HEK293 (cell line): ENCODE measurements around the gene STEAP2.
"Not testable (repeated sequence)": the region's sequence is repeated elsewhere in the genome, so short reads cannot be mapped to it uniquely, and the experiment has no call there.

Source experiments
- CTCF ChIA-PET: fragments of 350-600 bp; formaldehyde crosslinking; extraction: SDS; loops from one replicate; lab custom pipeline; 2021; ENCODE audit warnings: antibody characterized with exemption; lab: Yijun Ruan, JAX
- POLR2A ChIA-PET: fragments of 300-600 bp; formaldehyde crosslinking; extraction: SDS; loops from one replicate; lab custom pipeline; 2020; ENCODE audit warnings: antibody characterized with exemption, inconsistent platforms; lab: Yijun Ruan, JAX
- H3K27ac ChIP-seq: fragments of 200-500 bp; sonication (Bioruptor generic); 2 replicates; pipeline ENCODE4 v1.5.1; 2014; ENCODE audit warnings: low read depth, low read length, control low read depth, inconsistent platforms; ENCODE audit errors: extremely low read depth
- H3K36me3 ChIP-seq, 2 experiments: fragments of 200-500 bp in 1 of 2; sonication (Bioruptor generic) in 1 of 2; 1 replicate in 1 of 2; 2 replicates in 1 of 2; pipeline ENCODE4 v1.5.1; 2014 to 2017; ENCODE audit warnings: inconsistent platforms in 2 of 2, low read length in 2 of 2; ENCODE audit not compliant: control insufficient read depth in 2 of 2, insufficient read depth in 1 of 2
- H3K4me1 ChIP-seq: fragments of 200-500 bp; sonication (Bioruptor generic); 2 replicates; pipeline ENCODE4 v1.5.1; 2014; ENCODE audit warnings: mild to moderate bottlenecking, low read length, inconsistent platforms; ENCODE audit not compliant: control insufficient read depth, insufficient read depth
- H3K4me3 ChIP-seq: 2 replicates; pipeline ENCODE4 v1.5.1; 2011; ENCODE audit warnings: low read depth, mild to moderate bottlenecking, control low read depth, low read length, moderate library complexity
- H3K9me3 ChIP-seq: fragments of 200-500 bp; sonication (Bioruptor generic); 2 replicates; pipeline ENCODE4 v1.5.1; 2014; ENCODE audit warnings: low read depth, low read length, inconsistent platforms; ENCODE audit not compliant: control insufficient read depth, insufficient read depth
- GFI1B ChIP-seq: fragments of 450-650 bp; formaldehyde crosslinking; IDR thresholded peaks from 2 replicates; pipeline ENCODE4 v1.5.1; 2016; ENCODE audit warnings: missing biosample characterization, missing genetic modification characterization
- GLIS2 ChIP-seq: fragments of 450-650 bp; formaldehyde crosslinking; IDR thresholded peaks from 2 replicates; pipeline ENCODE4 v1.5.1; 2016; ENCODE audit warnings: missing biosample characterization, missing genetic modification characterization
- OSR2 ChIP-seq: fragments of 450-650 bp; formaldehyde crosslinking; IDR thresholded peaks from 2 replicates; pipeline ENCODE4 v1.5.1; 2016; ENCODE audit warnings: missing biosample characterization, missing genetic modification characterization
- PRDM1 ChIP-seq: fragments of 450-650 bp; formaldehyde crosslinking; IDR thresholded peaks from 2 replicates; pipeline ENCODE4; 2016; ENCODE audit warnings: missing biosample characterization, missing genetic modification characterization
- ZBTB17 ChIP-seq: fragments of 450-650 bp; formaldehyde crosslinking; IDR thresholded peaks from 2 replicates; pipeline ENCODE4 v1.5.1; 2016; ENCODE audit warnings: missing biosample characterization, missing genetic modification characterization
- ZBTB20 ChIP-seq: fragments of 450-650 bp; formaldehyde crosslinking; IDR thresholded peaks from 2 replicates; pipeline ENCODE4 v1.5.1; 2016; ENCODE audit warnings: missing biosample characterization, missing genetic modification characterization
- ZFHX2 ChIP-seq: fragments of 450-650 bp; formaldehyde crosslinking; conservative IDR thresholded peaks from 2 replicates; pipeline ENCODE4 v1.5.1; 2016; ENCODE audit warnings: missing biosample characterization, missing genetic modification characterization
- ZNF146 ChIP-seq: fragments of 450-650 bp; formaldehyde crosslinking; IDR thresholded peaks from 2 replicates; pipeline ENCODE4 v1.5.1; 2016; ENCODE audit warnings: missing biosample characterization, missing genetic modification characterization
- ZNF19 ChIP-seq: fragments of 450-650 bp; formaldehyde crosslinking; IDR thresholded peaks from 2 replicates; pipeline ENCODE4; 2016; ENCODE audit warnings: missing biosample characterization, missing genetic modification characterization, low read depth
- ZNF223 ChIP-seq: fragments of 450-650 bp; formaldehyde crosslinking; IDR thresholded peaks from 2 replicates; pipeline ENCODE4 v1.5.1; 2016; ENCODE audit warnings: missing biosample characterization, missing genetic modification characterization
- ZNF48 ChIP-seq: fragments of 450-650 bp; formaldehyde crosslinking; IDR thresholded peaks from 2 replicates; pipeline ENCODE4 v1.5.1; 2016; ENCODE audit warnings: missing biosample characterization, missing genetic modification characterization
- ZNF529 ChIP-seq: fragments of 450-650 bp; formaldehyde crosslinking; IDR thresholded peaks from 2 replicates; pipeline ENCODE4 v1.5.1; 2017; ENCODE audit warnings: missing genetic modification characterization, missing biosample characterization; ENCODE audit not compliant: insufficient replicate concordance
- ZNF654 ChIP-seq: fragments of 450-650 bp; formaldehyde crosslinking; IDR thresholded peaks from 2 replicates; pipeline ENCODE4 v1.5.1; 2016; ENCODE audit warnings: low read depth, missing biosample characterization, missing genetic modification characterization
- ZNF660 ChIP-seq: fragments of 450-650 bp; IDR thresholded peaks from 2 replicates; pipeline ENCODE4 v1.5.1; 2018; ENCODE audit warnings: missing biosample characterization, mild to moderate bottlenecking, missing genetic modification characterization
- ZSCAN23 ChIP-seq: fragments of 450-650 bp; formaldehyde crosslinking; IDR thresholded peaks from 2 replicates; pipeline ENCODE4 v1.5.1; 2016; ENCODE audit warnings: missing biosample characterization, missing genetic modification characterization

Gene STEAP2

DNA sequence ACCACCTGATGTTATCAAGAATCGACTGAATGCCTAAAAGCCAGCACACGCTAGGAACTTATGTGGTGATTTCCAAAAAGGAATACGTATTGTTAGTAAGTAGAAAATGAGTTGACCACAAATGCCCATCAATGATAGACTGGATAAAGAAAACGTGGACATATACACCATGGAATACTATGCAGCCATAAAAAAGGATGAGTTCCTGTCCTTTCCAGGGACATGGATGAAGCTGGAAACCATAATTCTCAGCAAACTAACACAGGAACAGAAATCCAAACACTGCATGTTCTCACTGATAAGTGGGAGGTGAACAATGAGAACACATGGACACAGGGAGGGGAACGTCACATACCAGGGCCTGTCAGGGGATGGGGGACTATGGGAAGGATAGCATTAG is 44.5 kb downstream of the STEAP2 start:
- CTCF ChIA-PET, H3K4me1 ChIP-seq, H3K27ac ChIP-seq, POLR2A ChIA-PET, H3K4me3 ChIP-seq, H3K9me3 ChIP-seq, H3K36me3 ChIP-seq: not testable (repeated sequence)
- peak; percentile 77 for TF ChIP-seq ZNF146 (tag by site-specific recombination)
- TF ChIP-seq, all 188 proteins: peak for 1; not testable (repeated sequence) for 187

DNA sequence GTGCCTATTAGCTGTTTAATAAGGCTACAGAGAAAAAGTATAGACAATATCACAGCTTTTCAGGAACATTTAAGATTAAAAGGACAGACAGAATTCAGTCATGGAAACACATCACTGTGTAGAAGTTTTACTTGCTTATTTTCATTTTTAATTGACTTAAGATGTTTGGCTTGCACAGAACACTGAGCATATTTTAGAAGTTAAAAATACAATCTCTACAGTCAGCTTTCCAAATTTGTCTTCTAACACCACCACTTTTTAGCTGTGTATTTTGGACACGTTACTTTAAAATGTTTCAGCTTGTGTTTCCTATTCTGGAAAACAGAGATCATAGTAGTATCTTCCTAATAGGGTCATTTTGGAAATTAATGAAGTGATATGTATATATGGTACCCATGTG is 45.2 kb downstream of the STEAP2 start:
- TF ChIP-seq GFI1B (tag by site-specific recombination): no peak
- no peak for TF ChIP-seq PRDM1
- no peak for TF ChIP-seq ZBTB20 (tag by site-specific recombination)
- TF ChIP-seq ZNF529 (tag by site-specific recombination): no peak
- no peaks in the 10 kb centered on the region for H3K9me3 ChIP-seq
- no peak overlapping the region for H3K27ac ChIP-seq
- no peaks in the 10 kb centered on the region for H3K4me1 ChIP-seq
- POLR2A ChIA-PET: no interaction called here
- no peak overlapping the region for H3K4me3 ChIP-seq
- CTCF ChIA-PET: interaction anchor here (0.9 kb wide), 1 partner anchor 9 kb away, joined by 4 read pairs; no protein-coding TSS in a partner anchor
- no peaks in the 10 kb centered on the region; a peak in 1 of 3 replicates for H3K36me3 ChIP-seq

GRCh38 chr7:90261441-90261840 is 49.9 kb downstream of the STEAP2 start:
- Histone ChIP-seq H3K27ac (no peak overlapping the region), H3K4me3 (no peak overlapping the region), H3K9me3 (no peaks in the 10 kb centered on the region), H3K4me1 (no peaks in the 10 kb centered on the region), H3K36me3 (no peaks in the 10 kb centered on the region; a peak in 1 of 3 replicates)
- no peak for TF ChIP-seq ZBTB17
- POLR2A ChIA-PET: no interaction called here
- CTCF ChIA-PET: interaction anchor here (2.3 kb wide), 1 partner anchor 107 kb away, joined by 16 read pairs; the partner anchor contains the start of gene STEAP1

DNA sequence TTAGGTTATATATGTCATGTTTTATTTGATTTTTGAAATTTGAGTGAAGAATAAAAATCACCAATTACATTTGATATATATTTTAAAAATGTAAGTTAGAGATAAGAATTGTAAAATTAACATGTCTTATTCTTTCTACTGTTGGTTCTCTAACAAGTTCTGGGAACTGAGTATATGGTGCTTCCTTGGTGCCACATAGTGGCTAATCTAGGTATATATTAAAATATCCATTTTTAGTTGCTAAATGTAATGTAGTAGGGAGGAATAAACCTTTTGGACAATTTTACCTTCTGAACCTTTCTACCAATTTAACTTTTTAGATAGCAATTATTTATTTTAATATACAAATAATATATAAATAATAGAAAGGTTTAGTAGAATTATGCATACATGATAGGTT is 50.9 kb downstream of the STEAP2 start:
- POLR2A ChIA-PET: no interaction called here
- Histone ChIP-seq H3K9me3 (no peaks in the 10 kb centered on the region), H3K36me3 (no peaks in the 10 kb centered on the region; a peak in 1 of 3 replicates), H3K27ac (no peak overlapping the region), H3K4me3 (no peak overlapping the region), H3K4me1 (no peaks in the 10 kb centered on the region)
- TF ChIP-seq ZNF654 (tag by site-specific recombination) (peak; percentile 51), PRDM1 (no peak)
- CTCF ChIA-PET: interaction anchor here (1.5 kb wide), 1 partner anchor 108 kb away, joined by 10 read pairs; the partner anchor contains the start of gene STEAP1

- POLR2A ChIA-PET: no interaction called here
- H3K36me3 ChIP-seq: no peaks in the 10 kb centered on the region
- TF ChIP-seq ZNF223 (no peak), ZFHX2 (no peak), ZNF48 (no peak), ZNF660 (no peak), ZNF529 (tag by site-specific recombination) (no peak), OSR2 (tag by site-specific recombination) (no peak), ZNF19 (tag by site-specific recombination) (no peak), ZSCAN23 (tag by site-specific recombination) (no peak), GLIS2 (no peak)
- TF ChIP-seq, all 188 proteins: peak for 0
- no peak overlapping the region for H3K4me3 ChIP-seq
- H3K27ac ChIP-seq: no peak overlapping the region
- no peaks in the 10 kb centered on the region for H3K4me1 ChIP-seq
- no peaks in the 10 kb centered on the region for H3K9me3 ChIP-seq
- CTCF ChIA-PET: interaction anchor here (1.1 kb wide), 1 partner anchor 113 kb away, joined by 4 read pairs; the partner anchor contains the start of gene STEAP1
These were observed 55.3 kb downstream of the STEAP2 start for GRCh38 chr7:90266808-90267207.
